ENCODE measurements around the gene KIF6. TPM values are rescaled to one million over a fixed set of nuclear protein-coding genes. Genes with fewer than 3 reads are reported as not detected.

Gene KIF6
- total RNA-seq, 1 experiment from 2014 or later = not detected

GRCh38 chr6:39755231-39755630, 30.0 kb upstream of the KIF6 start:
- ChIA-PET POLR2A (no interaction called here), CTCF (no interaction called here)
- intact Hi-C loops (cut with micrococcal nuclease; ENCODE audit: unreplicated experiment) (no loop called here), in situ Hi-C loops (cut with HindIII; ENCODE audit: low pct_unique_long_range_greater_than_20kb, low sequenced_read_pairs) (no loop called here)
- no peaks in the 10 kb centered on the region for H3K36me3 ChIP-seq (ENCODE audit: control insufficient read depth, insufficient read depth, low read length)
- H3K9me3 ChIP-seq (ENCODE audit: control insufficient read depth, insufficient read depth, low read depth, low read length) = no peaks in the 10 kb centered on the region
- no peaks in the 10 kb centered on the region for H3K4me1 ChIP-seq (ENCODE audit: control insufficient read depth, insufficient read depth, low read length)
- no TSS peak for BruUV-seq (replicated peaks)
- peaks cover 4% of the 10 kb centered on the region for H3K27me3 ChIP-seq (ENCODE audit: control insufficient read depth, insufficient read depth, low read length)
- no peak overlapping the region for H3K4me3 ChIP-seq (ENCODE audit: low read depth in 2 of 2, low read length in 2 of 2)
- no peak overlapping the region for H3K27ac ChIP-seq (ENCODE audit: low read length)
- no peak for TF ChIP-seq CTCF (IDR thresholded peaks at IDR 0.05)
- TF ChIP-seq TCF7L2 (IDR thresholded peaks at IDR 0.05; ENCODE audit: low read depth, low read length) = no peak
- TF ChIP-seq POLR2AphosphoS5 (IDR thresholded peaks at IDR 0.05; ENCODE audit: low read depth, low read length) = no peak
- no peak for TF ChIP-seq SIN3A (IDR thresholded peaks at IDR 0.05; ENCODE audit: borderline replicate concordance, insufficient read depth, low read depth, low read length)
- no peak for TF ChIP-seq REST (IDR thresholded peaks at IDR 0.05; ENCODE audit: insufficient read depth in 1 of 2, low read depth in 2 of 2, low read length in 1 of 2)
- ATAC-seq (no peak), DNase-seq (ENCODE audit: low read depth, low spot score) (no peak)

- DNase-seq (ENCODE audit: low read depth, low spot score) (no peak), ATAC-seq (no peak)
- in situ Hi-C loops (cut with HindIII; ENCODE audit: low pct_unique_long_range_greater_than_20kb, low sequenced_read_pairs) (no loop called here), intact Hi-C loops (cut with micrococcal nuclease; ENCODE audit: unreplicated experiment) (no loop called here)
- CTCF ChIA-PET = no interaction called here
- Histone ChIP-seq H3K4me1 (ENCODE audit: control insufficient read depth, insufficient read depth, low read length) (no peaks in the 10 kb centered on the region), H3K27me3 (ENCODE audit: control insufficient read depth, insufficient read depth, low read length) (peaks cover 4% of the 10 kb centered on the region), H3K9me3 (ENCODE audit: control insufficient read depth, insufficient read depth, low read depth, low read length) (no peaks in the 10 kb centered on the region), H3K27ac (ENCODE audit: low read length) (no peak overlapping the region), H3K36me3 (ENCODE audit: control insufficient read depth, insufficient read depth, low read length) (no peaks in the 10 kb centered on the region), H3K4me3 (ENCODE audit: low read depth in 2 of 2, low read length in 2 of 2) (no peak overlapping the region)
- no TSS peak for BruUV-seq (replicated peaks)
- POLR2A ChIA-PET = no interaction called here
- TF ChIP-seq TCF7L2 (IDR thresholded peaks at IDR 0.05; ENCODE audit: low read depth, low read length) = no peak
- TF ChIP-seq REST (IDR thresholded peaks at IDR 0.05; ENCODE audit: insufficient read depth in 1 of 2, low read depth in 2 of 2, low read length in 1 of 2) = no peak
- TF ChIP-seq POLR2AphosphoS5 (IDR thresholded peaks at IDR 0.05; ENCODE audit: low read depth, low read length) = no peak
- no peak for TF ChIP-seq SIN3A (IDR thresholded peaks at IDR 0.05; ENCODE audit: borderline replicate concordance, insufficient read depth, low read depth, low read length)
- TF ChIP-seq CTCF (IDR thresholded peaks at IDR 0.05) = no peak
Measured at GRCh38 chr6:39754514-39755115, 29.4 kb upstream of the KIF6 start.

Data from Panc1 (cell line).